K562 (cell line): Measurements from ENCODE around the gene C22orf39. TPM values are rescaled to one million over a fixed set of nuclear protein-coding genes. Genes with fewer than 3 reads are reported as not detected.

ENCODE experiments used
- CBX1 ChIP-seq: sonication (generic); IDR thresholded peaks from 2 replicates; pipeline ENCODE4 v1.6.1; 2016; ENCODE audit warnings: antibody characterized with exemption, low read depth, mild to moderate bottlenecking
- FOXK1 ChIP-seq: sonication (generic); formaldehyde crosslinking; IDR thresholded peaks from 2 replicates; pipeline ENCODE4 v1.8.0; 2022; ENCODE audit warnings: missing genetic modification reagents, mild to moderate bottlenecking, borderline replicate concordance
- GMEB1 ChIP-seq: fragments of 250-450 bp; sonication (Bioruptor Pico); IDR thresholded peaks from 2 replicates; pipeline ENCODE4 v1.4.0; 2020; ENCODE audit warnings: mild to moderate bottlenecking
- IFI16 ChIP-seq: fragments of 250-450 bp; sonication (Bioruptor Pico); IDR thresholded peaks from 2 replicates; pipeline ENCODE4 v2.1.2; 2022; ENCODE audit warnings: mild to moderate bottlenecking, inconsistent platforms
- MLX ChIP-seq, 2 experiments: fragments of 450-650 bp in 1 of 2; sonication (generic) in 1 of 2; formaldehyde crosslinking; conservative IDR thresholded peaks; 2 replicates each; pipeline versions ENCODE4 v1.4.0 to v1.8.1; 2020 to 2022; ENCODE audit warnings: mild to moderate bottlenecking in 1 of 2, missing genetic modification reagents in 1 of 2
- SMARCC2 ChIP-seq: fragments of 450-650 bp; IDR thresholded peaks from 2 replicates; pipeline ENCODE4 v1.6.1; 2017; ENCODE audit warnings: antibody characterized with exemption, moderate library complexity, mild to moderate bottlenecking, low read depth
- TGIF2 ChIP-seq: sonication (generic); formaldehyde crosslinking; IDR thresholded peaks from 2 replicates; pipeline ENCODE4 v1.8.1; 2022; ENCODE audit warnings: mild to moderate bottlenecking, missing genetic modification reagents, moderate library complexity
- ZNF253 ChIP-seq: fragments of 250-450 bp; sonication (Bioruptor Pico); conservative IDR thresholded peaks from 2 replicates; pipeline ENCODE4 v1.6.1; 2021; ENCODE audit warnings: mild to moderate bottlenecking
- ZNF639 ChIP-seq, 2 experiments: fragments of 200-800 bp in 1 of 2; sonication (Bioruptor generic) in 1 of 2; sonication (generic) in 1 of 2; formaldehyde crosslinking in 1 of 2; IDR thresholded peaks in 1 of 2; conservative IDR thresholded peaks in 1 of 2; 2 replicates each; pipeline versions ENCODE4 v1.5.0 to v1.6.1; 2016 to 2020; ENCODE audit warnings: missing compliant biosample characterization in 1 of 2, missing genetic modification characterization in 1 of 2, missing genetic modification reagents in 1 of 2
- ZNF780A ChIP-seq: fragments of 250-450 bp; sonication (Bioruptor Pico); IDR thresholded peaks from 2 replicates; pipeline ENCODE4 v1.5.0; 2021; ENCODE audit warnings: mild to moderate bottlenecking
- ZZZ3 ChIP-seq: fragments of 450-650 bp; IDR thresholded peaks from 2 replicates; pipeline ENCODE4 v1.6.1; 2016; ENCODE audit warnings: antibody characterized with exemption, mild to moderate bottlenecking, moderate library complexity
- polyA plus RNA-seq, 8 experiments: library from polyadenylated mRNA; depleted of rRNA in 4 of 8; stranded (reverse) in 5 of 8; unstranded in 3 of 8; fragments of >200 nt; fragmentation: Nextera tagmentation in 2 of 8; fragmentation: Illumina TruSeq in 1 of 8; extraction: Ambion mirVana in 2 of 8; extraction: Trizol in 1 of 8; gene quantifications; 2 replicates each; pipeline versions ENCODE4 v1.2.1 to v1.2.3, GENCODE V29; 2011 to 2014; ENCODE audit warnings: inconsistent platforms in 1 of 8, missing spikeins in 1 of 8
- total RNA-seq, 7 experiments: library from RNA; depleted of rRNA in 6 of 7; stranded (reverse); fragments of >200 nt in 6 of 7; fragmentation: Illumina TruSeq in 2 of 7; extraction: Trizol in 2 of 7; gene quantifications; 2 replicates each; pipeline versions ENCODE4 v1.2.1 to v1.2.3, GENCODE V29; 2011 to 2021; ENCODE audit warnings: low replicate concordance in 1 of 7
- TF ChIP-seq, protein P1 (sequence below), 2 experiments: fragments of 450-650 bp in 1 of 2; sonication (generic) in 1 of 2; formaldehyde crosslinking in 1 of 2; IDR thresholded peaks; 2 replicates each; pipeline versions ENCODE4 v1.7.1 to v1.9.0; 2016 to 2022; ENCODE audit warnings: inconsistent platforms in 1 of 2, mild to moderate bottlenecking in 1 of 2, missing genetic modification reagents in 1 of 2

Gene C22orf39
- total and polyA plus RNA-seq, 9 of the 15 experiments (the other 6 are each of a cell fraction or from before 2014, with no cell fraction given): 20.4 to 139 (median 66.8) TPM

DNA sequence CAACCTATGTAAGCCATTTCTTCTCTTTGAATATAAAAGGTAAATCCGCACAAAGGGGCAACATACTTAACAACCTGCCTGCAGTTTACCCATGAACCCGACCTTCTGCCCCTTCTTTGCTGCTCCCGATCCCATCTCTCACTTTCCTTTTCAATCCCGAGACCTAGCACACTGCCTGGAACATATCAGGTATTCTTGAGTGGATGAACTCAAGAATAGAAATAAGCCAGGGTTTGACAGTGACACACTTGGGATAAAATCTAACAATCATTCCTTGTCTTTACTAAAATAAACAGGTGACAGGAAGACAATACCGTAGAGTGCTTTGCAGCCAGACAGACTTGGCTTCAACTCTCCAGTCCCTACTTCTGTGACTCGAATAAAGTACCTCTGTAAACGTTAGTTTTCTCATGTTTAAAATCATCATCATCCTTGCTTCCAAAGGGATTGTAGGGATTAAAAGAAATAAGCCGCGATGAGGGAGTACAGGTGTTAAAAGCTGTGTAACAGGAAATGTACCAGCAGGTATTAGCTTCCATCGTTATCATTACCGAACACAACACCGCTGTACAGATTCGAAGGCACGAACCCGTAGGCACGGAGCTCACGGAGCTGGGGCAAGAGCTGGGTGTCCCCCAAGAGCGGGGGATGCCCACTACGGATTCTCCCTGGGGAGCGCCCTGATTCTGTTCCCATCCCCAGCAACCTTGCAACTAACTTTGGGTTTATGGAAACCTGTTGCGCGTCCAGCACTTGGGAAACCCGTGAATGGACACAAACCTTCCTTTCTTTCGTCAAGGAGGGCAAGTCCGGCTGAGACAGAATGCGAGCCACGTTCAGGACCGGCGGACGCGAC is 30.8 kb upstream of the C22orf39 start (continued):
- TF ChIP-seq FOXK1 (CRISPR knock-in tag) (no peak), IFI16 (CRISPR knock-in tag) (0 out of 2 replicates have a peak, but pooled peaks have one; percentile 22), TGIF2 (CRISPR knock-in tag) (no peak), CBX1 (no peak), GMEB1 (no peak), ZNF253 (0 out of 2 replicates have a peak, but pooled peaks have one; percentile 13), SMARCC2 (no peak), ZNF639 (CRISPR knock-in tag; conservative IDR thresholded peaks at IDR 0.05 in 1 of 2, IDR thresholded peaks at IDR 0.05 in 1 of 2) (no peak), ZZZ3 (no peak), ZNF780A (CRISPR knock-in tag) (no peak), MLX (CRISPR knock-in tag; conservative IDR thresholded peaks at IDR 0.05) (peak; percentile 4 to 80; a peak in 1 of 4 replicates)
- TF ChIP-seq, protein P1, sequence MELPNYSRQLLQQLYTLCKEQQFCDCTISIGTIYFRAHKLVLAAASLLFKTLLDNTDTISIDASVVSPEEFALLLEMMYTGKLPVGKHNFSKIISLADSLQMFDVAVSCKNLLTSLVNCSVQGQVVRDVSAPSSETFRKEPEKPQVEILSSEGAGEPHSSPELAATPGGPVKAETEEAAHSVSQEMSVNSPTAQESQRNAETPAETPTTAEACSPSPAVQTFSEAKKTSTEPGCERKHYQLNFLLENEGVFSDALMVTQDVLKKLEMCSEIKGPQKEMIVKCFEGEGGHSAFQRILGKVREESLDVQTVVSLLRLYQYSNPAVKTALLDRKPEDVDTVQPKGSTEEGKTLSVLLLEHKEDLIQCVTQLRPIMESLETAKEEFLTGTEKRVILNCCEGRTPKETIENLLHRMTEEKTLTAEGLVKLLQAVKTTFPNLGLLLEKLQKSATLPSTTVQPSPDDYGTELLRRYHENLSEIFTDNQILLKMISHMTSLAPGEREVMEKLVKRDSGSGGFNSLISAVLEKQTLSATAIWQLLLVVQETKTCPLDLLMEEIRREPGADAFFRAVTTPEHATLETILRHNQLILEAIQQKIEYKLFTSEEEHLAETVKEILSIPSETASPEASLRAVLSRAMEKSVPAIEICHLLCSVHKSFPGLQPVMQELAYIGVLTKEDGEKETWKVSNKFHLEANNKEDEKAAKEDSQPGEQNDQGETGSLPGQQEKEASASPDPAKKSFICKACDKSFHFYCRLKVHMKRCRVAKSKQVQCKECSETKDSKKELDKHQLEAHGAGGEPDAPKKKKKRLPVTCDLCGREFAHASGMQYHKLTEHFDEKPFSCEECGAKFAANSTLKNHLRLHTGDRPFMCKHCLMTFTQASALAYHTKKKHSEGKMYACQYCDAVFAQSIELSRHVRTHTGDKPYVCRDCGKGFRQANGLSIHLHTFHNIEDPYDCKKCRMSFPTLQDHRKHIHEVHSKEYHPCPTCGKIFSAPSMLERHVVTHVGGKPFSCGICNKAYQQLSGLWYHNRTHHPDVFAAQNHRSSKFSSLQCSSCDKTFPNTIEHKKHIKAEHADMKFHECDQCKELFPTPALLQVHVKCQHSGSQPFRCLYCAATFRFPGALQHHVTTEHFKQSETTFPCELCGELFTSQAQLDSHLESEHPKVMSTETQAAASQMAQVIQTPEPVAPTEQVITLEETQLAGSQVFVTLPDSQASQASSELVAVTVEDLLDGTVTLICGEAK (IDR thresholded peaks at IDR 0.05): no peak
- TF ChIP-seq, protein P1 (CRISPR knock-in tag; IDR thresholded peaks at IDR 0.05): no peak
